ENCODE measurements around the gene SLC25A25.
"Not testable (repeated sequence)": the region's sequence is repeated elsewhere in the genome, so short reads cannot be mapped to it uniquely, and the experiment has no call there.

- not testable (repeated sequence) for TF ChIP-seq TCF7L2 (IDR thresholded peaks at IDR 0.05; ENCODE audit: low read depth, low read length)
- TF ChIP-seq, protein P1, sequence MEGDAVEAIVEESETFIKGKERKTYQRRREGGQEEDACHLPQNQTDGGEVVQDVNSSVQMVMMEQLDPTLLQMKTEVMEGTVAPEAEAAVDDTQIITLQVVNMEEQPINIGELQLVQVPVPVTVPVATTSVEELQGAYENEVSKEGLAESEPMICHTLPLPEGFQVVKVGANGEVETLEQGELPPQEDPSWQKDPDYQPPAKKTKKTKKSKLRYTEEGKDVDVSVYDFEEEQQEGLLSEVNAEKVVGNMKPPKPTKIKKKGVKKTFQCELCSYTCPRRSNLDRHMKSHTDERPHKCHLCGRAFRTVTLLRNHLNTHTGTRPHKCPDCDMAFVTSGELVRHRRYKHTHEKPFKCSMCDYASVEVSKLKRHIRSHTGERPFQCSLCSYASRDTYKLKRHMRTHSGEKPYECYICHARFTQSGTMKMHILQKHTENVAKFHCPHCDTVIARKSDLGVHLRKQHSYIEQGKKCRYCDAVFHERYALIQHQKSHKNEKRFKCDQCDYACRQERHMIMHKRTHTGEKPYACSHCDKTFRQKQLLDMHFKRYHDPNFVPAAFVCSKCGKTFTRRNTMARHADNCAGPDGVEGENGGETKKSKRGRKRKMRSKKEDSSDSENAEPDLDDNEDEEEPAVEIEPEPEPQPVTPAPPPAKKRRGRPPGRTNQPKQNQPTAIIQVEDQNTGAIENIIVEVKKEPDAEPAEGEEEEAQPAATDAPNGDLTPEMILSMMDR (IDR thresholded peaks at IDR 0.05): not testable (repeated sequence)
Observed at GRCh38 chr9:128130651-128131050, 62.6 kb downstream of the SLC25A25 start.
